H1 (cell line): ENCODE results near the gene TBC1D9. TPM values are rescaled to one million over a fixed set of nuclear protein-coding genes. Genes with fewer than 3 reads are reported as not detected.

Source experiments
- BCL11A ChIP-seq, 2 experiments: IDR thresholded peaks; one replicate each; pipeline ENCODE4 v1.6.1; 2011; ENCODE audit warnings: low read depth in 2 of 2, low read length in 2 of 2, mild to moderate bottlenecking in 2 of 2
- CBX5 ChIP-seq: fragments of 300-800, 300-1000 bp; sonication (generic); IDR thresholded peaks from 2 replicates; pipeline ENCODE4 v1.7.1; 2016; ENCODE audit warnings: antibody characterized with exemption, low read length, low read depth
- CBX8 ChIP-seq: fragments of 300-800, 300-1000 bp; sonication (generic); IDR thresholded peaks from 2 replicates; pipeline ENCODE4 v1.7.1; 2016; ENCODE audit warnings: low read depth, low read length, borderline replicate concordance
- SRF ChIP-seq: IDR thresholded peaks from 2 replicates; pipeline ENCODE4 v1.6.1; 2011; ENCODE audit warnings: mild to moderate bottlenecking, low read depth, low read length, moderate library complexity
- polyA plus RNA-seq, 7 experiments: library from polyadenylated mRNA; depleted of rRNA in 3 of 7; stranded (reverse) in 5 of 7; unstranded in 2 of 7; fragments of >200 nt in 5 of 7; fragments of 200-250 nt in 2 of 7; gene quantifications; 1 replicate in 5 of 7; 2 replicates in 1 of 7; 4 replicates in 1 of 7; pipeline versions ENCODE4 v1.2.1 to v1.2.3, GENCODE V29; 2011 to 2013; ENCODE audit warnings: missing spikeins in 2 of 7, mixed read lengths in 2 of 7
- total RNA-seq: library from RNA; stranded (reverse); fragmentation: NEBNext Ultra II Directional; extraction: Animal tissue kit (Norgen Biotek cat#: 25700); gene quantifications from 2 replicates; pipeline ENCODE4 v1.2.1, GENCODE V29; 2021

TBC1D9 gene
- total and polyA plus RNA-seq, 2 of the 8 experiments (the other 6 are each of a cell fraction or from before 2014, with no cell fraction given) = 0.94 to 1.0 TPM

DNA sequence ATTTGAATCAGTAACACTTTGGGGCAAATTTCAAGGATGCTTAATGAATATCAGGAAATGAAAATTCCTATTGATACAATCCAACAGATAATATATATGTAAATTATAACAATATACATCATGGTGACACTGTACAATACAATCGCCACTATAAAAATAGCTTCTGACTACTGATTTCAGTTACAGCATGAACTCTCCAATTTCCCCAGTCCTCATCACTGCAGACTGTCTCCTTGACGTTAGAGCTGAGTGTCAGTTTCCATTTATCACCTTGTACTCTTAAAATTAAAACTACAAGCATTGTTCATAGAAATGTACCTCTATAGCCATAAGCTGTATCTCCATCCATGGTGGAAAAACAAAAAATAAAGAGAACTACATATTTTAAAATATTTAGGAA, 23.4 kb downstream of the TBC1D9 start (continued):
- no peak for TF ChIP-seq SRF
- TF ChIP-seq BCL11A (IDR thresholded peaks at IDR 0.05; ENCODE audit: low read depth in 2 of 2, low read length in 2 of 2) = no peak
- no peak for TF ChIP-seq CBX5
- no peak for TF ChIP-seq CBX8
